Measurements from ENCODE around the gene MRPL54. TPM values are rescaled to one million over a fixed set of nuclear protein-coding genes. Genes with fewer than 3 reads are reported as not detected.

The MRPL54 gene
- total RNA-seq, 6 donors from 2014 or later, result 16.8 to 83.9 (median 65.5) TPM

GRCh38 chr19:3805859-3806258, 43.4 kb downstream of the MRPL54 start:
- no peak for TF ChIP-seq POLR2AphosphoS5 (IDR thresholded peaks at IDR 0.05)
- TF ChIP-seq EP300 (IDR thresholded peaks at IDR 0.05), result no peak
- no peak for TF ChIP-seq POLR2A (IDR thresholded peaks at IDR 0.05)
- no peak for TF ChIP-seq CTCF (IDR thresholded peaks at IDR 0.05)
- ATAC-seq (ENCODE audit: low FRiP score in 2 of 2) (no peak), DNase-seq (no peak)
- Histone ChIP-seq H3K27ac (no peak overlapping the region), H3K9me3 (no peaks in the 10 kb centered on the region), H3K4me1 (peaks cover 22 to 46% (median 27%) of the 10 kb centered on the region in 4 donors), H3K36me3 (no peaks in the 10 kb centered on the region), H3K4me3 (no peak overlapping the region), H3K27me3 (peaks cover 0 to 13% (median 5%) of the 10 kb centered on the region in 4 donors)
- WGBS, 2 donors, result 90 to 91% methylated on average over 9 to 29 of the region's 29 CpGs

- no peaks in the 10 kb centered on the region for H3K9me3 ChIP-seq
- H3K27me3 ChIP-seq, result peaks cover 0 to 1% (median under 1%) of the 10 kb centered on the region in 4 donors
- 50 to 83% methylated on average over 2 to 14 of the region's 19 CpGs for WGBS, 2 donors
- no peaks in the 10 kb centered on the region for H3K36me3 ChIP-seq
- H3K4me3 ChIP-seq, result no peak overlapping the region
- peaks cover 21 to 46% (median 25%) of the 10 kb centered on the region in 4 donors for H3K4me1 ChIP-seq
- no peak for ATAC-seq (ENCODE audit: low FRiP score in 2 of 2)
- TF ChIP-seq CTCF (IDR thresholded peaks at IDR 0.05) (no peak), POLR2AphosphoS5 (IDR thresholded peaks at IDR 0.05) (no peak), POLR2A (IDR thresholded peaks at IDR 0.05) (no peak), EP300 (IDR thresholded peaks at IDR 0.05) (no peak)
- H3K27ac ChIP-seq, result peak overlapping the region in 2 of 4 donors; percentile 7 to 50
- DNase-seq, result no peak
These were observed 44.6 kb downstream of the MRPL54 start for GRCh38 chr19:3807131-3807480.

- DNase-seq (no peak), ATAC-seq (ENCODE audit: low FRiP score in 2 of 2) (no peak)
- Histone ChIP-seq H3K4me3 (no peak overlapping the region), H3K27me3 (no peaks in the 10 kb centered on the region), H3K9me3 (no peaks in the 10 kb centered on the region), H3K27ac (peak overlapping the region in 3 of 4 donors; percentile 7 to 90 (median 84)), H3K36me3 (no peaks in the 10 kb centered on the region), H3K4me1 (peaks cover 25 to 46% (median 29%) of the 10 kb centered on the region in 4 donors)
- TF ChIP-seq POLR2AphosphoS5 (IDR thresholded peaks at IDR 0.05) (no peak), POLR2A (IDR thresholded peaks at IDR 0.05) (no peak), CTCF (IDR thresholded peaks at IDR 0.05) (no peak), EP300 (IDR thresholded peaks at IDR 0.05) (no peak)
- 93 to 97% methylated on average over 18 to 35 of the region's 35 CpGs for WGBS, 2 donors
These were observed 45.3 kb downstream of the MRPL54 start for GRCh38 chr19:3807574-3808354.

- H3K27me3 ChIP-seq, result no peaks in the 10 kb centered on the region
- H3K36me3 ChIP-seq, result no peaks in the 10 kb centered on the region
- peak in 1 of 2 donors; percentile 1 for ATAC-seq (ENCODE audit: low FRiP score in 2 of 2)
- peak; percentile 47 to 83 for DNase-seq
- peaks cover 34 to 55% (median 37%) of the 10 kb centered on the region in 4 donors for H3K4me1 ChIP-seq
- no peak for TF ChIP-seq POLR2A (IDR thresholded peaks at IDR 0.05)
- TF ChIP-seq EP300 (IDR thresholded peaks at IDR 0.05), result peak in 2 of 4 donors; percentile 27 to 42
- TF ChIP-seq POLR2AphosphoS5 (IDR thresholded peaks at IDR 0.05), result peak in 1 of 2 donors; percentile 68
- TF ChIP-seq CTCF (IDR thresholded peaks at IDR 0.05), result peak in 2 of 6 experiments; percentile 13 to 36
- no peaks in the 10 kb centered on the region for H3K9me3 ChIP-seq
- WGBS, 2 donors, result 59 to 78% methylated on average over 15 to 30 of the region's 33 CpGs
- no peak overlapping the region for H3K4me3 ChIP-seq
- H3K27ac ChIP-seq, result peak overlapping the region; percentile 76 to 90 (median 82)
These were observed 46.1 kb downstream of the MRPL54 start for GRCh38 chr19:3808420-3809143.
